SK-N-SH (cell line): ENCODE measurements around the gene FUT9. TPM values are rescaled to one million over a fixed set of nuclear protein-coding genes. Genes with fewer than 3 reads are reported as not detected.

Experiments
- CTCF ChIA-PET: fragments of 300-600, 350-600 bp; formaldehyde crosslinking; extraction: SDS; loops from one replicate; lab custom pipeline; 2021; lab: Yijun Ruan, JAX
- POLR2A ChIA-PET: fragments of 350-600 bp; sonication (Branson Sonifier 250); formaldehyde crosslinking; extraction: SDS; loops from one replicate; lab custom pipeline; 2020; ENCODE audit warnings: antibody characterized with exemption, inconsistent platforms; lab: Yijun Ruan, JAX
- DNase-seq: peaks from one replicate; pipeline ENCODE4 v3.0.0; 2012
- H2AFZ ChIP-seq: fragments of 200-600 bp; sonication (generic); 2 replicates; pipeline ENCODE4 v1.8.1; 2016; ENCODE audit warnings: antibody characterized with exemption, mild to moderate bottlenecking, low read depth
- H3F3A ChIP-seq: fragments of 200-600 bp; sonication (generic); replicated peaks from 2 replicates; pipeline ENCODE3; 2016; ENCODE audit warnings: antibody characterized with exemption, mild to moderate bottlenecking; ENCODE audit not compliant: insufficient read depth
- H3K27ac ChIP-seq, 2 experiments: fragments of 200-500 bp in 1 of 2; fragments of 200-600 bp in 1 of 2; sonication (Bioruptor generic) in 1 of 2; sonication (generic), shearing (Covaris generic) in 1 of 2; 2 replicates each; pipeline versions ENCODE4 v1.5.1 to v1.6.1; 2014 to 2016; ENCODE audit warnings: low read depth in 2 of 2, inconsistent platforms in 1 of 2, low read length in 1 of 2, mild to moderate bottlenecking in 1 of 2, mixed read lengths in 1 of 2
- H3K27me3 ChIP-seq: fragments of 200-600 bp; sonication (generic), shearing (Covaris generic); 2 replicates; pipeline ENCODE4 v1.6.1; 2016; ENCODE audit warnings: mixed run types; ENCODE audit not compliant: insufficient read depth
- H3K36me3 ChIP-seq, 2 experiments: fragments of 200-500 bp in 1 of 2; fragments of 200-600 bp in 1 of 2; sonication (Bioruptor generic) in 1 of 2; sonication (generic) in 1 of 2; replicated peaks in 1 of 2; 2 replicates each; pipeline versions ENCODE3 to v1.5.1; 2014 to 2016; ENCODE audit warnings: low read length in 1 of 2, mild to moderate bottlenecking in 1 of 2; ENCODE audit not compliant: insufficient read depth in 2 of 2, control insufficient read depth in 1 of 2
- H3K4me1 ChIP-seq, 2 experiments: fragments of 200-500 bp in 1 of 2; fragments of 200-600 bp in 1 of 2; sonication (Bioruptor generic) in 1 of 2; sonication (generic), shearing (Covaris generic) in 1 of 2; 2 replicates each; pipeline versions ENCODE4 v1.5.1 to v1.6.1; 2014 to 2016; ENCODE audit warnings: low read depth in 1 of 2, low read length in 1 of 2, mixed run types in 1 of 2; ENCODE audit not compliant: insufficient read depth in 2 of 2, control insufficient read depth in 1 of 2
- H3K4me2 ChIP-seq: fragments of 200-600 bp; sonication (generic), shearing (Covaris generic); 2 replicates; pipeline ENCODE4 v1.6.1; 2017; ENCODE audit warnings: mixed run types
- H3K4me3 ChIP-seq, 2 experiments: fragments of 200-500 bp in 1 of 2; fragments of 200-600 bp in 1 of 2; sonication (Bioruptor generic) in 1 of 2; sonication (generic), shearing (Covaris generic) in 1 of 2; 2 replicates each; pipeline versions ENCODE4 v1.5.1 to v1.8.1; 2014 to 2016; ENCODE audit warnings: low read depth in 2 of 2, inconsistent platforms in 1 of 2, low read length in 1 of 2, mild to moderate bottlenecking in 1 of 2, mixed read lengths in 1 of 2, moderate library complexity in 1 of 2
- H3K79me2 ChIP-seq: fragments of 200-600 bp; sonication (generic); 2 replicates; pipeline ENCODE4 v1.8.1; 2017; ENCODE audit warnings: mild to moderate bottlenecking; ENCODE audit not compliant: insufficient read depth
- H3K9ac ChIP-seq: fragments of 200-600 bp; sonication (generic); 2 replicates; pipeline ENCODE4 v1.6.1; 2017; ENCODE audit warnings: mixed run types
- H3K9me2 ChIP-seq: fragments of 200-600 bp; sonication (generic); 2 replicates; pipeline ENCODE4 v1.6.1; 2017; ENCODE audit warnings: mixed run types
- H3K9me3 ChIP-seq: fragments of 200-600 bp; sonication (generic); 2 replicates; pipeline ENCODE4 v1.6.1; 2017; ENCODE audit warnings: mixed run types, mild to moderate bottlenecking, moderate library complexity
- H4K20me1 ChIP-seq: fragments of 200-600 bp; sonication (generic); 2 replicates; pipeline ENCODE4 v1.6.1; 2017; ENCODE audit warnings: mild to moderate bottlenecking, mixed run types; ENCODE audit not compliant: insufficient read depth
- CTCF ChIP-seq: fragments of 200-600 bp; sonication (generic); IDR thresholded peaks from 2 replicates; pipeline ENCODE4 v1.6.1; 2017; ENCODE audit warnings: antibody characterized with exemption, mild to moderate bottlenecking, moderate library complexity
- ELF1 ChIP-seq: IDR thresholded peaks from 2 replicates; pipeline ENCODE4 v1.4.0; 2012
- EZH2phosphoT487 ChIP-seq: fragments of 200-600 bp; sonication (generic); IDR thresholded peaks from 2 replicates; pipeline ENCODE4 v1.6.1; 2017; ENCODE audit warnings: low read depth, mixed run types, mild to moderate bottlenecking, antibody characterized with exemption, moderate library complexity, borderline replicate concordance
- FOSL2 ChIP-seq: IDR thresholded peaks from 2 replicates; pipeline ENCODE4 v1.4.0; 2012; ENCODE audit warnings: low read depth, mild to moderate bottlenecking, moderate library complexity, borderline replicate concordance
- FOXJ3 ChIP-seq: sonication (generic); formaldehyde crosslinking; IDR thresholded peaks from 2 replicates; pipeline ENCODE4 v1.5.1; 2020; ENCODE audit warnings: mild to moderate bottlenecking, missing genetic modification reagents
- FOXM1 ChIP-seq: IDR thresholded peaks from 2 replicates; pipeline ENCODE4 v1.4.0; 2012; ENCODE audit warnings: low read depth, mild to moderate bottlenecking
- JUND ChIP-seq: IDR thresholded peaks from 2 replicates; pipeline ENCODE4 v1.4.0; 2012
- MEF2A ChIP-seq: IDR thresholded peaks from 2 replicates; pipeline ENCODE4 v1.4.0; 2012; ENCODE audit warnings: low read depth, borderline replicate concordance
- NRF1 ChIP-seq: IDR thresholded peaks from 2 replicates; pipeline ENCODE4 v1.6.1; 2012; ENCODE audit warnings: low read depth, mild to moderate bottlenecking, low read length
- PBX3 ChIP-seq: IDR thresholded peaks from 2 replicates; pipeline ENCODE4; 2012
- POLR2AphosphoS5 ChIP-seq: IDR thresholded peaks from 2 replicates; pipeline ENCODE4 v1.6.1; 2012; ENCODE audit warnings: low read depth, low read length
- RFX5 ChIP-seq: IDR thresholded peaks from 2 replicates; pipeline ENCODE4 v1.6.1; 2012; ENCODE audit warnings: mild to moderate bottlenecking, improper control_type of control experiment, low read length
- SIN3A ChIP-seq: IDR thresholded peaks from 2 replicates; pipeline ENCODE4 v1.6.1; 2012; ENCODE audit warnings: low read depth, mild to moderate bottlenecking, low read length, moderate library complexity, borderline replicate concordance
- SMC3 ChIP-seq: IDR thresholded peaks from 2 replicates; pipeline ENCODE4 v1.6.1; 2012; ENCODE audit warnings: low read depth, low read length, improper control_type of control experiment
- TEAD4 ChIP-seq: IDR thresholded peaks from 2 replicates; pipeline ENCODE4 v1.4.0; 2012; ENCODE audit warnings: mild to moderate bottlenecking, borderline replicate concordance; ENCODE audit not compliant: insufficient read depth
- YY1 ChIP-seq: IDR thresholded peaks from 2 replicates; pipeline ENCODE4 v1.4.0; 2012; ENCODE audit warnings: low read depth, mild to moderate bottlenecking
- WGBS: methylation state at CpG from one replicate; pipeline ENCODE4 v1.1.6; 2017; ENCODE audit warnings: low lambda C conversion rate; 5-methylcytosine and 5-hydroxymethylcytosine counted together
- polyA plus RNA-seq, 3 experiments: library from polyadenylated mRNA; depleted of rRNA; stranded (reverse); fragments of >200 nt; gene quantifications; 2 replicates each; pipeline ENCODE4 v1.2.3, GENCODE V29; 2012
- TF ChIP-seq, protein P1 (sequence below): IDR thresholded peaks from 2 replicates; pipeline ENCODE4 v1.4.0; 2012; ENCODE audit warnings: low read depth, borderline replicate concordance

The FUT9 gene
- polyA plus RNA-seq, 1 of the 3 experiments (the other 2 are of a cell fraction), result under 0.01 TPM

DNA sequence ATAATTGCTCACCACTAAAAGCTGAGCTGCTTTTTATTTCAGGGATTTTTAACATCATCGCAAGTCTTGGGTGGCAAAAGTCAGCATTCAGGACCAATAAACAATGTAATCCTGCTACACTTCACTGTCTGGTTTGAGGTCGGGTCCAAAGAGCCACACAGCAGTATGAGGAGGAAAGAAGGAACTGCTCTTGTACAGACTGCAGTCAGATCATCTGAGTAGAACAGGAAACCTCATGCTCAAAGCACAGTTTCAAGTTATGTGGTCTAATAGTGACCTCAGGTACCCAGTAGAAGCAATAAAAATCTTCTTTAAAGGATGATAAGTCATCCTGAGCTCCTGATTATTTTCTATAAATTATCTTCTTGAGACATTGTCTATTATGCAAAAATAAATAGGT, 211.4 kb downstream of the FUT9 start:
- CTCF ChIA-PET, result no interaction called here
- WGBS, result 40% methylated on average over 2 of the region's 2 CpGs
- Histone ChIP-seq H3K27ac (no peak overlapping the region), H2AFZ (no peak overlapping the region), H3K4me2 (no peak overlapping the region), H3K9ac (no peak overlapping the region), H3K9me3 (no peaks in the 10 kb centered on the region), H3K4me1 (no peaks in the 10 kb centered on the region), H3K79me2 (no peaks in the 10 kb centered on the region), H3K4me3 (no peak overlapping the region), H3K27me3 (no peaks in the 10 kb centered on the region), H3K36me3 (no peaks in the 10 kb centered on the region), H3K9me2 (0 out of 2 replicates have a peak, but pooled peaks cover 4% of the 10 kb centered on the region), H4K20me1 (no peaks in the 10 kb centered on the region), H3F3A (no peaks in the 10 kb centered on the region)
- POLR2A ChIA-PET, result no interaction called here
- DNase-seq, result no peak
- TF ChIP-seq FOSL2 (no peak), NRF1 (no peak), SMC3 (no peak), EZH2phosphoT487 (no peak), TEAD4 (no peak), FOXM1 (no peak), MEF2A (no peak), FOXJ3 (no peak), JUND (no peak)
- TF ChIP-seq, protein P1, sequence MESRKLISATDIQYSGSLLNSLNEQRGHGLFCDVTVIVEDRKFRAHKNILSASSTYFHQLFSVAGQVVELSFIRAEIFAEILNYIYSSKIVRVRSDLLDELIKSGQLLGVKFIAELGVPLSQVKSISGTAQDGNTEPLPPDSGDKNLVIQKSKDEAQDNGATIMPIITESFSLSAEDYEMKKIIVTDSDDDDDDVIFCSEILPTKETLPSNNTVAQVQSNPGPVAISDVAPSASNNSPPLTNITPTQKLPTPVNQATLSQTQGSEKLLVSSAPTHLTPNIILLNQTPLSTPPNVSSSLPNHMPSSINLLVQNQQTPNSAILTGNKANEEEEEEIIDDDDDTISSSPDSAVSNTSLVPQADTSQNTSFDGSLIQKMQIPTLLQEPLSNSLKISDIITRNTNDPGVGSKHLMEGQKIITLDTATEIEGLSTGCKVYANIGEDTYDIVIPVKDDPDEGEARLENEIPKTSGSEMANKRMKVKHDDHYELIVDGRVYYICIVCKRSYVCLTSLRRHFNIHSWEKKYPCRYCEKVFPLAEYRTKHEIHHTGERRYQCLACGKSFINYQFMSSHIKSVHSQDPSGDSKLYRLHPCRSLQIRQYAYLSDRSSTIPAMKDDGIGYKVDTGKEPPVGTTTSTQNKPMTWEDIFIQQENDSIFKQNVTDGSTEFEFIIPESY, result no peak

DNA sequence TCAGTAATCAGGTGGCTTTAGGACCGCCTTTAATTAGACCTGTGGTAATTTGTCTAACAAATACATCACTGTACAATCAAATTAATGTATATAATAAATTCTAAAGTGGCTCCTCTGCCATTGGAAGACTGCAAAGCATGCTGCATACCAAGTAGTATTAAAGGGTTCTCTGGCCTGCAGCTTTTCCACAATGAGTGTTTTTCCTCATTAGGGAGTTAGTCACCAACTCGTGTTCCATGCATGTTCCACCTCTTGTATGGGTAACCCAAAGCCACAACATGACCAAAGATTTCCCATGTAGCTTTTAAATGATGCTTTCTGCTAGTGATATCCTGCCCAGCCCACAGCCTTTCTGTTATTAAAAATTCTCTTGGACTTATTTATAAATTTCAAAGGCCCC, 218.7 kb downstream of the FUT9 start:
- Histone ChIP-seq H3K4me1 (no peaks in the 10 kb centered on the region), H2AFZ (no peak overlapping the region), H3K27me3 (no peaks in the 10 kb centered on the region), H3K9me2 (no peaks in the 10 kb centered on the region), H3K4me3 (no peak overlapping the region), H3K9ac (no peak overlapping the region), H3F3A (no peaks in the 10 kb centered on the region), H3K9me3 (no peaks in the 10 kb centered on the region), H3K4me2 (no peak overlapping the region), H3K27ac (no peak overlapping the region), H4K20me1 (no peaks in the 10 kb centered on the region), H3K79me2 (no peaks in the 10 kb centered on the region), H3K36me3 (no peaks in the 10 kb centered on the region)
- CTCF ChIA-PET, result no interaction called here
- DNase-seq, result no peak
- 20% methylated on average over 2 of the region's 2 CpGs for WGBS
- TF ChIP-seq CTCF (no peak), EZH2phosphoT487 (no peak), NRF1 (no peak), ELF1 (no peak), PBX3 (no peak), YY1 (no peak), POLR2AphosphoS5 (no peak), RFX5 (no peak), SMC3 (no peak), SIN3A (no peak)
- TF ChIP-seq, protein P1, result no peak
- POLR2A ChIA-PET, result no interaction called here
